GM21723 (cell line): ENCODE measurements around the gene PCP4L1.
A peak's percentile ranks its signal among the peaks of the same experiment; 100 is the strongest.
"Not testable (repeated sequence)": the region's sequence is repeated elsewhere in the genome, so short reads cannot be mapped to it uniquely, and the experiment has no call there.

Source experiments
- ATAC-seq: cut with Tn5 transposase; IDR thresholded peaks from one replicate; pipeline ENCODE4 v1.9.1; 2021; ENCODE audit warnings: mild to moderate bottlenecking, moderate library complexity; ENCODE audit not compliant: unreplicated experiment

PCP4L1 gene

GRCh38 chr1:161227196-161227871 is 31.2 kb upstream of the PCP4L1 start:
- peak; percentile 39 for ATAC-seq

GRCh38 chr1:161228032-161228431 is 30.5 kb upstream of the PCP4L1 start:
- no peak for ATAC-seq

DNA sequence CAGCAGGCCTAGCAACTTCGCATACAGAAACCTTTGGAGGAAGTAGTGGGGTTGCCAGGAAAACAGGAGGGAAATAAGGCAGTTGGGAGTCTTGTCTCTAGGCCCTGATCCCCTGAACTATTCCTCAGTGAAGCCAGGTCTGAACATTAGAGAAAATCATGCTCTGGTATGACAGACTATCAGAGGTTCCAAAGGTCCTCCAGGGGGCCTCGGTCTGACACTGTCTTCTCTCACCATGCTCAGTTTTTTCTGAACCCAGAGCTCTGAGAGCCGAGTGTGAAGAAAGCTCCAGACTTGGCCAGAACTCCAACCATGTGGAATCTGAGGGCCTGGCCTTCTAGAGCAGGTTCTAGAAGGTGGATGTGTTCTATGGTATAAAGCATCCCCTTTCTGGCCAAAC is 28.6 kb upstream of the PCP4L1 start:
- no peak for ATAC-seq

- no peak for ATAC-seq
Observed at GRCh38 chr1:161230762-161231161, 27.8 kb upstream of the PCP4L1 start.

DNA sequence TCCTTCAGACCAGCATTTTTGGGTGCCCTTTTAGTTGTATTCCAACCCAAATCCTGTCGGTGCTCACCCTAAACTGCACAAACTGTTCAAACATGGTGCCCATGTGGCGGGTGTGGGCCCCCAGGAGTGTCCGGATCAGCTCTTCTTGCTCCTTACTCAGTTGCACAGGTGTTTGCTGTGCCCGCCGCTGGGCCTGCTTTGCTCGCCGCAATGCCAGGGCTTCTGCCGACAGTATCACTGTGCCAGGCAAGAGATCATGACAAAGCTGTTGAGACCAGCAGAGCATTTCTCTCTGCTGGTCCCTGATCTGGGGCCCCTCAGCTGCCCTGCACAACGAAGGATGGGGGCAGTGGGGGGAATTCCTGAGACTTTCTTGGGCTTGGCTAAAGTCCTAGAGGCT is 25.4 kb upstream of the PCP4L1 start:
- no peak for ATAC-seq

GRCh38 chr1:161235957-161236775 is 22.4 kb upstream of the PCP4L1 start:
- ATAC-seq: no peak

DNA sequence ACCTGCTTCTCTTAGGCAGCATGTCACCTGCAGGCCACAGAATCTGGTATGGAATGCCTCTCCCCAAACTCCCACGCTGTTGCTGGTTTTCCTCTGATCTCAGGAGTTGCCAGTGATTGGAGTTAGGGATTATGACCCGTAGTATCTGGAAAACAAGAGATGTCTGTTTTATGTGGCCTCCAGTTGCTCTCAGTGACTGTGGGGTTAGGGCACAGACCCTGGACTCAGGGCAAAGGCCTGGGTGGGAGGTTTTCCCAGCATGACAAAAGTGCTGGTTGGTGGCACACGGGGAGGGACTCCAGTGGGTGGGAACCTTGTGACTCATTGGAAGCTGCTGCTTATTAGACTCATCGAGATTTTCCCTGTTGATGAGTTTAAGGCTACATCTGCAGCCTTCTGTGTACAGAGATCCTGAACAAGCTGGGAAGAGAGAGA is 20.5 kb upstream of the PCP4L1 start, which contains the start of gene NR1I3:
TSS of gene NR1I3 (minus strand) at position 165 of the 435 bp plus-strand sequence. CDS start 1,638 bp downstream, outside the sequence.
- no peak for ATAC-seq

DNA sequence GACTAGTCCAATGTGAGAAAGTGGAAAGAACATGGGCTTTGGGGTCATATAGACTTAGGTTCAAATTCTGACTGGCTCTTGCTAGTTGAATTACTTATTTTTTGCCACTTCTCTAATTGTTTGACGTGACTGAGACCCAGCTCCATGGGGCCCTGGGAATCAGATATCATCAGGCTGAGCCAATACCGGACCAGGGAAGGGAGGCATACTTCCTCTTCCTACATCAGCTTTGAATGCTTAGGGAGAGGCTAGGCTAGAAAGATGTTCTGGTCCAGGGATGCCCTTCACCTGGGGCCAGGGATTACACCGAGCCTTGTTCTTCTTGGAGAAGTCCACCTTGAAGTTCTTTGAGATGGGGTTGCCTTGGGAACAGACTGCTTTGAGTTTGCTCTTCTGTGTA is 16.9 kb upstream of the PCP4L1 start:
- ATAC-seq: no peak

DNA sequence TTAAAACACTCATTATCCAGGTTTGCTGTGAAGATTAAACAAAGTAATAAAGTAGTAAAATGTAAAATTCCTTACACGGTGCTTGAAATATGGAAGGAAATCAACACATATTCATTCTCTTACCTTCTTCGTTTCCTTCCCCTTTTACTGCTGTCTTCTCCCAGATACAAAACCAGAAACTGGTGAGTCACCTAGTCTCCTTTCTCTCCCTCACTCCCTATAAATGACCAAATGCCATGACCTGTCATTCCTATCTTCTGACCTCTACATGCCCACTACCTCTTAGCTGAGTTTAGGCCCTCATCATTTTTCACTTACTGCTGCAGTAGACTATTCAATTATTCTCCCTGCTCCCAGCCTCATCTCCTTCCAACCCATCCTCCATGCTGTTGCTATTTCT is 16.2 kb upstream of the PCP4L1 start:
- ATAC-seq: no peak

DNA sequence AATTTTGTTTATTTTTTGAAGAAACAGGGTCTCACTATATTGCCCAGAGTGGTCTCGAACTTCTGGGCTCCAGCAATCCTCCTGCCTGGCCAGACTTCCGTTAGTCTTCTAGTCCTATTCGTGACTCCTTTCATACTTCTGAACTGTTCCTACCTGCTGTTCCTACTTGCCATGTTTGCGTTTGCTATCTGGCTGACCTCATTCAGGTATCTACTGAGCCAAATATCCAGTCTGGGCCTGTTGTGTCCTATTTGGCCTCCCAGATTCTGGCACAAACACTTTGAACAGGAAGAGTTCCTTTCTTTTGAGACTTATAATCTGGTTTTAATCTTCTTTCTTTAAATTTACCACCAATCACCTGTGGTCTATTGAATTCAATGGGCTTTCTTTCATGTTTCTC is 13.7 kb upstream of the PCP4L1 start:
- ATAC-seq: no peak

DNA sequence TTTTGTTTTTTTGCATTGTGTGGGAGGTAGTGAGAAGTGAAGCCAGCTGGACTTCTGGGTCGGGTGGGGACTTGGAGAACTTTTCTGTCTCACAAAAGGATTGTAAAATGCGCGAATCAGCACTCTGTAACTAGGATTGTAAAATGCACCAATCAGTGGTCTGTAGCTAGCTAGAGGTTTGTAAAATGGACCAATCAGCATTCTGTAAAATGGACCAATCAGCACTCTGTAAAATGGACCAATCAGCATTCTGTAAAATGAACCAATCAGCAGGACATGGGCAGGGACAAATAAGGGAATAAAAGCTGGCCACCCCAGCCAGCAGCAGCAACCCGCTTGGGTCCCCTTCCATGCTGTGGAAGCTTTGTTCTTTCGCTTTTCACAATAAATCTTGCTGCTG is 8.4 kb upstream of the PCP4L1 start:
- ATAC-seq: not testable (repeated sequence)

- no peak for ATAC-seq
Observed at GRCh38 chr1:161250829-161251228, 7.7 kb upstream of the PCP4L1 start.

DNA sequence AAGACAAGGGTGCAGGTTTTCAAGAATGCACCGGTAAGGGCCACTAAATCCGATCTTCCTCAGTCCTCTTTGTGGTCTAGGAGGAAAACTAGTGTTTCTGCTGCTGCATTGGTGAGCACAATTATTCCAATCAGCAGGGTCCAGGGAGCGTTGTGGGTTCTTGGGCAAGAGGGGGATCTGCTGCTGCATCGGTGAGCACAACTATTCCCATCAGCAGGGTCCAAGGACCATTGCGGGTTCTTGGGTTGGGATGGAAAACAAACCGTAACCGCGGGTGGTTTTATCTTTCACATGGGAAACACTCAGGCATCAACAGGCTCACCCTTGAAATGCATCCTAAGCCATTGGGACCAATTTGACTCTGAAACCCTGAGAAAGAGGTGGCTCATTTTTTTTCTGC is 7.0 kb upstream of the PCP4L1 start:
- no peak for ATAC-seq

- ATAC-seq: not testable (repeated sequence)
Observed at GRCh38 chr1:161255302-161255701, 3.2 kb upstream of the PCP4L1 start.

DNA sequence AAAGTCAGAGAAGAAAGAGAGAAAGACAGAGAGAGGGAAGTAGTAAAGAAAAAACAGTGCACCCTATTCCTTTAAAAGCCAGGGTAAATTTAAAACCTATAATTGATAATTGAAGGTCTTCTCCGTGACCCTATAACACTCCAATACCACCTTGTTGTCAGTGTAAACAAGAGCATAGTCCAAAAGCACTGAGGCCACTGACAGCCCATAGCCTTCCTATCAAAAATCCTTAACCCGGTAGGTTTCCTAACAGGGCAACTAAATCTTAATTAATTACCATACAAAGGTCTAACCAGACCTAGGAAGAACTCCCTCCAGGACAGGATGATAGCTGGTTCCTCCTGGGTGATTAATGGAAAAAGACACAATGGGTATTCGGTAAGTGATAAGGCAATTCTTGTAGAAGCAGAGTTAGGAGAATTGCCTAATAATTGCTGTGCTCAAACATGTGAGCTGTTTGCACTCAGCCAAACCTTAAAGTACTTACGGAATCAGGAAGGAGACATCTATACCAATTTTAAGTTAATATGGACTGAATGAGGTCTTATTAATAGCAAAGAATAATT is 2.5 kb upstream of the PCP4L1 start:
- not testable (repeated sequence) for ATAC-seq

DNA sequence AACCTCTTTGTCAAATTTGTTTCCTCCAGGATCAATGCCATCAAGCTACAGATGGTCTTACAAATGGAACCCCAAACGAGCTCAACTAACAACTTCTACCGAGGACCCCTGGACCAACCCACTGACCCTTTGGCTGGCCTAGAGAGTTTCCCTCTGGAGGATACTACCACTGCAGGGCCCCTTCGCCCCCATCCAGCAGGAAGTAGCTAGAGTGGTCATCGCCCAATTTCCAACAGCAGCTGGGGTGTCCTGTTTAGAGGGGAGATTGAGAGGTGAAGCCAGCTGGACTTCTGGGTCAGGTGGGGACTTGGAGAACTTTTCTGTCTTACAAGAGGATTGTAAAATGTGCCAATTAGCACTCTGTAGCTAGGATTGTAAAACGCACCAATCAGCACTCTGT is 1.4 kb upstream of the PCP4L1 start:
- ATAC-seq: not testable (repeated sequence)

GRCh38 chr1:161259345-161259702 is 779 bp downstream of the PCP4L1 start:
- ATAC-seq: no peak

DNA sequence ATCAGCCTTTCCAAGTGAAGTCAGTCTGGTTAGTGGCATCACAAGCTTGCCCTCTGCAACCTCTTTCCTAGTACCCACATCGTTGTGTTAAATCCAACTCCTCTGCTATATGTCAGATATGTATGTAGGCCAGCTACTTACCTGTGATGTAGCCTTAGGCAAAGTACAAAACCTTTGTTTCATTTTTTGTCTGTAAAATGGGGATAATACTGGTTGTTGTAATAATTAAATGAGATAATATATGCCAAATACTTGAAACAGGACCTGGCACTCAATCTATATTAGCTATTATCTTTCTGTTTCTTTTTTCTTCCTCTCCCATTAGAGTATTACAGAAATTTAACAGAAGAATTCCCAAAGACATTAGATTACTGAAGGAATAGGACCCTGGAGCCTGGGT is 1.2 kb downstream of the PCP4L1 start:
- no peak for ATAC-seq

GRCh38 chr1:161260376-161261260 is 2.1 kb downstream of the PCP4L1 start:
- no peak for ATAC-seq

DNA sequence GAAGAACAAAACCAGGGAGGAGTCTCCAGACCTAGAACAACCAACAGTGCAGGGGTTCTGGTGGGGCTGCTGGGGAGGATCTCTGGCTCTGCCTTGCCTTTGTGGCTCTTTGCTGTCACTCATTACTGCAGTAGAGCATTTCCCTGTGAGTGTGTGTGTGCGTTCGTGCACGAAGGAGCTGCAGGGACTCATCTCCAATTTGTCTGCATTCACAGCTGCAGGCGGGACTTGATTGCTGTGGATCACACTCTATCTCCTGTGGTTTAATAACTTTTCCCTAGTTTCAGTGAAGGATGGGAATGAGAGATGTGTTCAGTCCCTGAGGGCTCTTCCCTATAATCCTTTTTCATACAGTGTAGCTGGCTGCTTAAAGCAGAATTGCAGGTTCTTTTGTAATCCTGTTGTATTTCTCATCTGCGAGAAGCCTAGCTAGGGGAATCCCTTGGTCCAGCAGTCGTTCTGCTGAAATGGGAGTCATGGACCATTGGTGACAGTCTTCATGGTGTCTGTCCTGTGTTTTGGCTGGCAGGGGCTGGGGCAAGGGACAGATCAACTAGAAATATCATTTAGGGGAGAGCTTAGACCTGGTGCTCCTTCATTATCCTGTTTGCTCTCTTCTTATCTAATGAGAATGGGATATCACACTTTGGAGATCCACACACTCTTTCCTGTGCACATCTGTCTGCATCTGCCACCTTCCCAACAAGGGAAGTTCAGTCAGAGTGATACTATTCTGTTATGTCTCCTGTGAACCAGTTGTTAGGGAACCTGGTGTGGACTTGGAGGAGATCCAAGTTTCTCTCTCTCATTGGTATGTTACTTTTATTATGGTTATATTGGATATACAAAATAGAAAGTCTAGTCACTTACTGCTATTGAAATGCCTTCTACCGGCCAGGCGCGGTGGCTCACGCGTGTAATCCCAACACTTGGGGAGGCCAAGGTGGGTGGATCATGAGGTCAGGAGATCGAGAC is 3.0 kb downstream of the PCP4L1 start:
- ATAC-seq: no peak
